Superior temporal gyrus (tissue), 1 donor: ENCODE measurements around the gene CGNL1.

Source experiments
- DNase-seq: peaks from one replicate; pipeline ENCODE4 v3.0.0-alpha.2; 2016; ENCODE audit errors: extremely low spot score

CGNL1 gene

GRCh38 chr15:57385923-57386390 lies 9.7 kb downstream of the CGNL1 start:
- no peak for DNase-seq

- DNase-seq: no peak
Measured at GRCh38 chr15:57386976-57387375, 10.7 kb downstream of the CGNL1 start.

- no peak for DNase-seq
Measured at GRCh38 chr15:57387564-57388076, 11.3 kb downstream of the CGNL1 start.

DNA sequence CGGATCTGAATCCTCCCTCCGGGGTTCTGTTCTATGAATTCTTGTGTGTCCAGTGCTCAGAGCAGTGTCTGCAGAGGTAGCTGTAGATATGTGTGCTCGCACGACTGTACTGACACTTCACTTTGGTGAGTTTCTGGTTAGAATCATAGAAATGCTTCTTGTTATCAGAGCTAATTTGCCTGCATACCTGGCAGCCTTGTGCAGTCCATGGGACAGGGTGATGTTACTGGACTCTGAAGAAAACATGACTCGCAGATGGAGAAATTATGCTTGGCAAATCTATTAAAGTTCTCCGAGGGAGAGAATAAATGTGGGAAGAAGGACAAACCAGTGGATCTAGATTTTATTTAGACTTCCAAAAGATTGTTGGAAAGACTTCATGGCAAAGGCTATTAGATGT lies 12.2 kb downstream of the CGNL1 start:
- DNase-seq: no peak

GRCh38 chr15:57389991-57390390 lies 13.7 kb downstream of the CGNL1 start:
- no peak for DNase-seq

DNA sequence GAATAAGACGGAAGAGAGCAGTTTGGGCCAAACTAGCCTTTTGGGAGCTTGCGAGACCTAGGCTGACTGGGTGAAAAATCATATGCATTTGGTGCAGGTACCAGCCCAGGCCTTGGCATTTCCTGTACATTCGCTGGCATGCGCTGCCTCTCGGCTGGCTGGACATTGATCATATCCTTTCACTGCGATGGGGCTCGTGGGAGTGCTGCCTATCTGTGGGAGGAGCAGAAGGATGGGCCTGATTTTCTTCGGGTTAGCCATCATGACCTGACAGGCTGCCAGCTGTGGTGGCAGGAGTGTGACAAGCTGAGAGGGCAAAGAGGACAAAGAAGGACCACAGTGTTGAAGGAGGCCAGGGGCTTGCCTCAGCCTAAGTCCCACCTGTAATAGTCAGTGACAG lies 14.3 kb downstream of the CGNL1 start:
- DNase-seq: no peak

DNA sequence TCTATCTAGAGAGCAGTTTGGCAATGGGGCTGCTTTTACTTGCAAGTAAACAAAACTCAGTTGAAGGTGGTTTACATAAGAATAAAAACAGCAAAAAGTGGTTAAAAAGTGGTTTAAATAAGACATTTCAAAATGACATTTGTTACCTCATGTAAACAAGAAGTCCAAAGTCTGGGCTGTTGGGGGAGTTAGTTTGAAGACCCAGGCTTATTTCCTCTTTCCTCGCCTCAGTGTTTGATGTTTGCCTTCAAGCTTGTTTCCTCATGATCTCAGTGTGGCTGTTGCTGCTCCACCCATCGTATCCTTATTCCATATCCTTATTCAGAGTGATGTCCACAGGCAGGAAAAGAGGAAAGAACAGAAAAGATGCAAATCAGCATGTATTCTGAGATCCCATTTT lies 15.2 kb downstream of the CGNL1 start:
- no peak for DNase-seq

GRCh38 chr15:57393061-57393460 lies 16.8 kb downstream of the CGNL1 start:
- DNase-seq: no peak

- DNase-seq: no peak
Measured at GRCh38 chr15:57395292-57395691, 19.0 kb downstream of the CGNL1 start.

GRCh38 chr15:57398336-57398735 lies 22.0 kb downstream of the CGNL1 start:
- DNase-seq: no peak

GRCh38 chr15:57401546-57401945 lies 25.2 kb downstream of the CGNL1 start:
- no peak for DNase-seq

DNA sequence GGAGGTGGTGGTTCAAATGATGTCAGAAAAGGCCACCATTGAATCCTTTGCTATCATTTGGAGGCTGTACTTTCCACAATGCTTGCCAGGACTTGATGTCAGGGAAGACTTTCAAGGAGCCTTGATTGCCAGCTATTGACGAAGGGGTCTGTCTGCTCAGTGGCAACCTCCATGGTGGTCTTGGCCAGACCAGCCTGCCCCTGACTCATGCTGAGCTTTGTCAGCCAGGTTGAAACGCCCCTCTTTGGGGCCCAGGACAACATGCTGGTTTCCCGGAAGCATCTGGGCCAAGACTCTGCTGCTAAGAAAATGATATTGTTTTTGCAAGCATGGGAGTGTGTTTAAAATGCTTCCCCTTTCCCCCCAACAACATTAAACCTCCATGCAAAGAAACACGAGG lies 26.7 kb downstream of the CGNL1 start:
- DNase-seq: no peak

- DNase-seq: no peak
Measured at GRCh38 chr15:57403566-57404325, 27.4 kb downstream of the CGNL1 start.

DNA sequence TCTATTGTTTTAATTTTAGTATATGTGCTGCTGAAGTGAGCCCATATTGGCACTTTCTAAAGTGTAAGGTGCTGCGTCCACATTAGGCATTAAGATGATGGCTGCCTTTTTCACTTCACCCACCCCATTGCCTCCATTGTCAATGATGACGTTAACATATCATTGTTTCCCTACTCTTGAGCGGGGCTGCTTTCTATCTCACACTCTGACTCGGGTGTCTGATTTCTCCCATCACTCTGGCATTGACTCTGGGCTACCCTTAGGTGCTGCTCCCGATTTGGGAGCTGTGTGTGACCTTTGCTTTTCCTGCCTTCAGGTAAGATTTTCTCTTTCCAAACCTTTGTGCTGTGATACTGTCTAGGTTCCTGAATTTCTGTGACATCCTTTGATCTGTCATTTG lies 28.8 kb downstream of the CGNL1 start:
- no peak for DNase-seq

- no peak for DNase-seq
Measured at GRCh38 chr15:57406062-57406772, 29.9 kb downstream of the CGNL1 start.

DNA sequence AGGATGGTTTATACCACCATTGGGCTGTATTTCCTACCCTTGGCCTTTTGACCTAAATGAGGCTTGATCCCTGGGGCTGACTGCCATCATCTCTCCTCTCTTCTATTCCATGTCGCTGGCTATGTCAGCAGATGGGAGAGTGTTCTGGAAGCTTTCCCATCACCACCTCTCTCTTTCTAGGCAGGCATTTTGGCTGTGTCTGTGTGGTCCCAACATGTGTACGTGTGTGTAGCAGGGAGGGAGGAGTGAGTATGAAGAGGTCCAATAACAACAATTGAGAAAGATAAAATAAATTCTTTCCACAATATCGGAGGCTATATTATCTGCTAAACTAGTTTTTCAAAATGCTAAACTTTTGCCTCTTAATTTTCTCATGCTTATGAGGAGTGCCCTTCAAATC lies 34.1 kb downstream of the CGNL1 start:
- no peak for DNase-seq

- no peak for DNase-seq
Measured at GRCh38 chr15:57411945-57412768, 35.9 kb downstream of the CGNL1 start.

DNA sequence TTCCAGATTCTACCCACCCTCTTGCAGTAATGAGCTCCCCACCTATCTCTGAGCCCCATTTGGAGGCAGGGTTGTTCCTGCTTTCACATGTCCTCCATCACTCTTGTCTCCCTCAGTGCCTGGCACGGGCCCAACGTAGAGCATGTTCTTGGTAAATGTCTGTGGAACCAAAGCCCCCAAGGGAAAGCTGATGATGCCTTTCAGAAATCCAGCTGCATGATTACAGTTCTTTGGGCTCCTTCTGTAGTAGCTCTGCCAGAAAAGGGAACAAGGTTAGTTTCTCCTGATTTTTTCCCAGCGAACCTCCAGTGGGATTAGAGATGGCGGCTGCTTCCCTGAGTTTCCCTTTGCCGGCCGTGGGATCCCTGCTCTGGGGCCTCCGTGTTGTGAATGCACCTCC lies 39.3 kb downstream of the CGNL1 start:
- no peak for DNase-seq

- DNase-seq: no peak
Measured at GRCh38 chr15:57418635-57419034, 42.3 kb downstream of the CGNL1 start.

DNA sequence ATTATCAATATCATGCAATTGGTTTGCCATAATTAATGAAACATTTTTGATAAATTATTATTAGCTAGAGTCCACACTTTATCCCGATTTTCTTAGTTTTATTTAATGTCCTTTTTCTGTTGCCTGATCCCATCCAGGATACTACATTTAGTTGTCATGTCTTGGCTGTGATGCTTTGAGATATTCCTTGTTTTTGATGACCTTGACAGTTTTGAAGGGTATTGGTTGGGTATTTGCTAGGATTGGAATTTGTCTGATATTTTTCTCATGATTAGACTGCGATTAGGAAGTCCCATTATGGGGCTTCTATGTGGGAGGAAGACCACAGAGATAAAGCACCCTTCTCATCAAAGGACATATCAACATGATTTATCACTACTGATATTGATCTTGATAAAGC lies 43.0 kb downstream of the CGNL1 start:
- DNase-seq: no peak

- no peak for DNase-seq
Measured at GRCh38 chr15:57421110-57421509, 44.8 kb downstream of the CGNL1 start.

DNA sequence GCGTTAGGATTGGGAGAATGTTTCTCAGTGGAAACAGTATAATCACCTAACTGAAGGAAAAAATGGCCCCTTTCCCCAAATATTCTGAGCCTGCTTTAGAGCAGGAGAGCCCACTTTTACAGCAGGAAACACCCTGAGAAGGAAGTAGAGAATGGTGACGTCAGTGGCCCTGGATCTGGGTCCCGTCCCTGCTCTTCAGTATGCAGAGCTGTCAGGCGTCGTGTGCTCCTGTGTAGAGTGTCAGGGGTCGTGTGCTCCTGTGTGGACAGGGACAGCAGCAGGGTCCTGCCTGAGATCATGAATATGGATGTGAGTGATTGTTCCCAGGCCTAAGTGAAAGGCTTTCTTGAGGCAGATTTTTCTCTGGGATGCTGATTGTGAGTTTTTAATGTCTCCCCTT lies 45.2 kb downstream of the CGNL1 start:
- no peak for DNase-seq
